ENCODE measurements around the gene TMED10.

Gene TMED10

GRCh38 chr14:75176142-75176820 is at the start of gene TMED10:
Gene TMED10 (minus strand): TSS chr14:75176612. CDS start chr14:75176579, 33 bp downstream.
- in situ Hi-C loops (cut with MboI; ENCODE audit: low sequenced_read_pairs), result no loop called here

- in situ Hi-C loops (cut with MboI; ENCODE audit: low sequenced_read_pairs), result no loop called here
These were observed 48.1 kb upstream of the TMED10 start for GRCh38 chr14:75224561-75224960.

GRCh38 chr14:75223664-75224154 is 47.3 kb upstream of the TMED10 start:
- in situ Hi-C loops (cut with MboI; ENCODE audit: low sequenced_read_pairs), result no loop called here

GRCh38 chr14:75222208-75222701 is 45.8 kb upstream of the TMED10 start:
- in situ Hi-C loops (cut with MboI; ENCODE audit: low sequenced_read_pairs), result no loop called here

GRCh38 chr14:75221797-75222196 is 45.4 kb upstream of the TMED10 start:
- in situ Hi-C loops (cut with MboI; ENCODE audit: low sequenced_read_pairs), result no loop called here

- in situ Hi-C loops (cut with MboI; ENCODE audit: low sequenced_read_pairs), result no loop called here
These were observed 43.7 kb upstream of the TMED10 start for GRCh38 chr14:75220156-75220555.

GRCh38 chr14:75217508-75218206 is 41.2 kb upstream of the TMED10 start:
- in situ Hi-C loops (cut with MboI; ENCODE audit: low sequenced_read_pairs), result no loop called here

GRCh38 chr14:75216427-75217006 is 40.1 kb upstream of the TMED10 start:
- in situ Hi-C loops (cut with MboI; ENCODE audit: low sequenced_read_pairs), result no loop called here

GRCh38 chr14:75215520-75215919 is 39.1 kb upstream of the TMED10 start:
- in situ Hi-C loops (cut with MboI; ENCODE audit: low sequenced_read_pairs), result no loop called here

- in situ Hi-C loops (cut with MboI; ENCODE audit: low sequenced_read_pairs), result no loop called here
These were observed 38.1 kb upstream of the TMED10 start for GRCh38 chr14:75214558-75214957.

GRCh38 chr14:75213172-75213571 is 36.8 kb upstream of the TMED10 start:
- in situ Hi-C loops (cut with MboI; ENCODE audit: low sequenced_read_pairs), result no loop called here

- in situ Hi-C loops (cut with MboI; ENCODE audit: low sequenced_read_pairs), result no loop called here
These were observed 32.4 kb upstream of the TMED10 start for GRCh38 chr14:75208843-75209242.

- in situ Hi-C loops (cut with MboI; ENCODE audit: low sequenced_read_pairs), result no loop called here
These were observed 29.8 kb upstream of the TMED10 start for GRCh38 chr14:75206190-75206589.

GRCh38 chr14:75205591-75205990 is 29.2 kb upstream of the TMED10 start:
- in situ Hi-C loops (cut with MboI; ENCODE audit: low sequenced_read_pairs), result no loop called here

- in situ Hi-C loops (cut with MboI; ENCODE audit: low sequenced_read_pairs), result no loop called here
These were observed 27.7 kb upstream of the TMED10 start for GRCh38 chr14:75204116-75204515.

GRCh38 chr14:75202657-75203056 is 26.2 kb upstream of the TMED10 start:
- in situ Hi-C loops (cut with MboI; ENCODE audit: low sequenced_read_pairs), result no loop called here

GRCh38 chr14:75201087-75201486 is 24.7 kb upstream of the TMED10 start:
- in situ Hi-C loops (cut with MboI; ENCODE audit: low sequenced_read_pairs), result no loop called here

- in situ Hi-C loops (cut with MboI; ENCODE audit: low sequenced_read_pairs), result no loop called here
These were observed 24.0 kb upstream of the TMED10 start for GRCh38 chr14:75200451-75200850.

GRCh38 chr14:75198291-75198933 is 22.0 kb upstream of the TMED10 start:
- in situ Hi-C loops (cut with MboI; ENCODE audit: low sequenced_read_pairs), result no loop called here

GRCh38 chr14:75197338-75197737 is 20.9 kb upstream of the TMED10 start:
- in situ Hi-C loops (cut with MboI; ENCODE audit: low sequenced_read_pairs), result no loop called here

- in situ Hi-C loops (cut with MboI; ENCODE audit: low sequenced_read_pairs), result no loop called here
These were observed 20.1 kb upstream of the TMED10 start for GRCh38 chr14:75196468-75196867.

Measured in hTERT RPE-1 (cell line).